ENCODE measurements around the gene KDM4B. TPM values are rescaled to one million over a fixed set of nuclear protein-coding genes. Genes with fewer than 3 reads are reported as not detected.

Gene KDM4B
- total and polyA plus RNA-seq, 4 donors: 17.1 to 49.5 (median 24.7) TPM

DNA sequence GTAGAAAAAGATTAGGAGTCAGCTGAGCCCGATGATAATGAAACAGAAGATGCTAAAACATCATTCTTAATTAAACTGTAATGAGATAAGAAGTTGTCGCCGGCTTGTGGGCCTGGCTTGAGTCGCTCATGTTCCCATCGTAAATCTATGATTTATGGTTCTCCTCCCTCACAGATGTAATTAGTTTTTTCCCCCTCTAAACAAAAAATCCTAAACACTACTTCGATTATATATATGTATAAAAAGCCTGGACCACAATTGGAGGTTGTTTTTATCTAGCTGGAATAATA lies 220.3 kb downstream of the KDM4B start:
- 33 to 47% methylated on average over 6 of the region's 6 CpGs for WGBS, 2 donors
- no peaks in the 10 kb centered on the region for H3K27me3 ChIP-seq (ENCODE audit: control insufficient read depth in 3 of 3, insufficient read depth in 3 of 3, low read length in 2 of 3)
- H3K36me3 ChIP-seq (ENCODE audit: control insufficient read depth in 4 of 4, insufficient read depth in 4 of 4, low read length in 4 of 4): no peaks in the 10 kb centered on the region
- no peak for ATAC-seq (ENCODE audit: insufficient read depth, low FRiP score)
- no peak for DNase-seq
- H3K4me1 ChIP-seq (ENCODE audit: control insufficient read depth in 5 of 5, insufficient read depth in 5 of 5, low read length in 5 of 5): no peaks in the 10 kb centered on the region
- peaks cover 0 to 2% (median 0%) of the 10 kb centered on the region in 4 donors for H3K9me3 ChIP-seq (ENCODE audit: control insufficient read depth in 4 of 4, insufficient read depth in 3 of 4, low read length in 3 of 4)
- no peak overlapping the region for H3K27ac ChIP-seq (ENCODE audit: low read depth in 1 of 2, low read length in 1 of 2)
- no peak overlapping the region for H3K4me3 ChIP-seq
- TF ChIP-seq, protein P1, sequence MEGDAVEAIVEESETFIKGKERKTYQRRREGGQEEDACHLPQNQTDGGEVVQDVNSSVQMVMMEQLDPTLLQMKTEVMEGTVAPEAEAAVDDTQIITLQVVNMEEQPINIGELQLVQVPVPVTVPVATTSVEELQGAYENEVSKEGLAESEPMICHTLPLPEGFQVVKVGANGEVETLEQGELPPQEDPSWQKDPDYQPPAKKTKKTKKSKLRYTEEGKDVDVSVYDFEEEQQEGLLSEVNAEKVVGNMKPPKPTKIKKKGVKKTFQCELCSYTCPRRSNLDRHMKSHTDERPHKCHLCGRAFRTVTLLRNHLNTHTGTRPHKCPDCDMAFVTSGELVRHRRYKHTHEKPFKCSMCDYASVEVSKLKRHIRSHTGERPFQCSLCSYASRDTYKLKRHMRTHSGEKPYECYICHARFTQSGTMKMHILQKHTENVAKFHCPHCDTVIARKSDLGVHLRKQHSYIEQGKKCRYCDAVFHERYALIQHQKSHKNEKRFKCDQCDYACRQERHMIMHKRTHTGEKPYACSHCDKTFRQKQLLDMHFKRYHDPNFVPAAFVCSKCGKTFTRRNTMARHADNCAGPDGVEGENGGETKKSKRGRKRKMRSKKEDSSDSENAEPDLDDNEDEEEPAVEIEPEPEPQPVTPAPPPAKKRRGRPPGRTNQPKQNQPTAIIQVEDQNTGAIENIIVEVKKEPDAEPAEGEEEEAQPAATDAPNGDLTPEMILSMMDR (IDR thresholded peaks at IDR 0.05; ENCODE audit: control extremely low read depth, extremely low read depth): no peak
- no peak overlapping the region for H3K9ac ChIP-seq (ENCODE audit: insufficient read depth in 1 of 2, low read length in 2 of 2)

DNA sequence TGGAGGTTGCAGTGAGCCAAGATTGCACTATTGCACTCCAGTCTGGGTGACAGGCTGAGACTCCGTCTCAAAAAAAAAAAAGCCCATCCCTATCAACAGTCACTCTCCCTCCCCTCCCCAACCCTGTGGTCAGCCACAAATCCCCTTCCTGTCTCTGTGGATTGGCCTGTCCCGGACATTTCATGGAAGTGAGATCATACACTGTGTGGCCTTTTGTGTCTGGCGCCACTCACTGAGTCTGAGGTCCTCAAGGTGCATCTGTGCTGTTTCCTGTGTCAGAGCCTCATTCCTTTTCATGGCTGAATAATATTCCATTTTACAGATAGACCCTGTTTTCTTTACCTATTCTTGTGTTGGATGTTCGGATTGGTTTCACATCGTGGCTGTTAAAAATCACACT lies 222.2 kb downstream of the KDM4B start:
- Histone ChIP-seq H3K4me3 (no peak overlapping the region), H3K27ac (ENCODE audit: low read depth in 1 of 2, low read length in 1 of 2) (no peak overlapping the region), H3K27me3 (ENCODE audit: control insufficient read depth in 3 of 3, insufficient read depth in 3 of 3, low read length in 2 of 3) (no peaks in the 10 kb centered on the region), H3K4me1 (ENCODE audit: control insufficient read depth in 5 of 5, insufficient read depth in 5 of 5, low read length in 5 of 5) (no peaks in the 10 kb centered on the region), H3K36me3 (ENCODE audit: control insufficient read depth in 4 of 4, insufficient read depth in 4 of 4, low read length in 4 of 4) (no peaks in the 10 kb centered on the region), H3K9me3 (ENCODE audit: control insufficient read depth in 4 of 4, insufficient read depth in 3 of 4, low read length in 3 of 4) (no peaks in the 10 kb centered on the region), H3K9ac (ENCODE audit: insufficient read depth in 1 of 2, low read length in 2 of 2) (no peak overlapping the region)
- no peak for DNase-seq
- no peak for ATAC-seq (ENCODE audit: insufficient read depth, low FRiP score)
- WGBS, 2 donors: 62 to 72% methylated on average over 5 of the region's 5 CpGs
- TF ChIP-seq, protein P1 (IDR thresholded peaks at IDR 0.05; ENCODE audit: control extremely low read depth, extremely low read depth): no peak

DNA sequence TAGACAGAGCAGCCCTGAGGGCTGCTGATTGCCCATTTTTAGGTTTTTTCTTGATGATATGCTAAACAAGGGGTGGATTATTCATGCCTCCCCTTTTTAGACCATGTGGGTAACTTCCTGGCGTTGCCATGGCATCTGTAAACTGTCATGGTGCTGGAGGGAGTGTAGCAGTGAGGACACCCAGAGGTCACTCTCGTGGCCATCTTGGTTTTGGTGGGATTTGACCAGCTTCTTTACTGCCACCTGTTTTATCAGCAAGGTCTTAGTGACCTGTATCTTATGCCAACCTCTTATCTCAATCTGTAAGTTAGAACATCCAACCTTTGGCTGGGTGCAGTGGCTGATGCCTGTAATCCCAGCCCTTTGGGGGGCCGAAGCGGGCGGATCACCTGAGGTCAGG lies 223.7 kb downstream of the KDM4B start:
- 87 to 89% methylated on average over 5 of the region's 5 CpGs for WGBS, 2 donors

DNA sequence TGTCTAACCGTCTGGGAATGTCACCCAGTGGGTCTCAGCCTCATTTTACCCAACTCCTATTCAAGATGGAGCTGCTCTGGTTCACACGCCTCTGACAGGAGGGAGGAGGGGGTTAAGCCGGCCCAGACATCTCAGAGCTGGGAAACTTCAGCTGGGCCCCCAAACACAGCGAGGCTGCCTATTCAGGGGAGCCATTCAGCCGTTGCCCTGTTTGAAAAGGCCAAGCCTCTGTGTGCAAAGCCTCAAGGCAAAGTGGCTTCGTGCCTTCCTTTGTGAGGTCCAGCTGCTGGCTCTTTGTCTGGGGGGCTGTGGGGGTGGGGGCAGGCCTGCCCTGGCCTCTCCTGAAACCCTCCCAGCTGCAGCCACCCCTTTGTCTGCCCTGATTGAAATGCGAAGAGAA lies 224.3 kb downstream of the KDM4B start:
- ATAC-seq (ENCODE audit: insufficient read depth, low FRiP score) (no peak), DNase-seq (no peak)
- Histone ChIP-seq H3K9ac (ENCODE audit: insufficient read depth in 1 of 2, low read length in 2 of 2) (no peak overlapping the region), H3K9me3 (ENCODE audit: control insufficient read depth in 4 of 4, insufficient read depth in 3 of 4, low read length in 3 of 4) (no peaks in the 10 kb centered on the region), H3K4me1 (ENCODE audit: control insufficient read depth in 5 of 5, insufficient read depth in 5 of 5, low read length in 5 of 5) (no peaks in the 10 kb centered on the region), H3K4me3 (no peak overlapping the region), H3K27ac (ENCODE audit: low read depth in 1 of 2, low read length in 1 of 2) (no peak overlapping the region), H3K27me3 (ENCODE audit: control insufficient read depth in 3 of 3, insufficient read depth in 3 of 3, low read length in 2 of 3) (no peaks in the 10 kb centered on the region), H3K36me3 (ENCODE audit: control insufficient read depth in 4 of 4, insufficient read depth in 4 of 4, low read length in 4 of 4) (no peaks in the 10 kb centered on the region)
- TF ChIP-seq, protein P1 (IDR thresholded peaks at IDR 0.05; ENCODE audit: control extremely low read depth, extremely low read depth): no peak
- 52 to 62% methylated on average over 7 of the region's 7 CpGs for WGBS, 2 donors

More for the DNA sequence above, 223.7 kb downstream of the KDM4B start:
- H3K9me3 ChIP-seq (ENCODE audit: control insufficient read depth in 4 of 4, insufficient read depth in 3 of 4, low read length in 3 of 4): no peaks in the 10 kb centered on the region
- H3K9ac ChIP-seq (ENCODE audit: insufficient read depth in 1 of 2, low read length in 2 of 2): no peak overlapping the region
- no peak overlapping the region for H3K27ac ChIP-seq (ENCODE audit: low read depth in 1 of 2, low read length in 1 of 2)
- no peak for ATAC-seq (ENCODE audit: insufficient read depth, low FRiP score)
- H3K4me1 ChIP-seq (ENCODE audit: control insufficient read depth in 5 of 5, insufficient read depth in 5 of 5, low read length in 5 of 5): no peaks in the 10 kb centered on the region
- no peak for DNase-seq
- no peaks in the 10 kb centered on the region for H3K36me3 ChIP-seq (ENCODE audit: control insufficient read depth in 4 of 4, insufficient read depth in 4 of 4, low read length in 4 of 4)
- TF ChIP-seq, protein P1 (IDR thresholded peaks at IDR 0.05; ENCODE audit: control extremely low read depth, extremely low read depth): no peak
- H3K27me3 ChIP-seq (ENCODE audit: control insufficient read depth in 3 of 3, insufficient read depth in 3 of 3, low read length in 2 of 3): no peaks in the 10 kb centered on the region
- H3K4me3 ChIP-seq: no peak overlapping the region
